Measurements from ENCODE around the gene PPT2.
"Not testable (repeated sequence)": the region's sequence is repeated elsewhere in the genome, so short reads cannot be mapped to it uniquely, and the experiment has no call there.

Gene PPT2

GRCh38 chr6:32140420-32141046 lies 13.4 kb upstream of the PPT2 start:
- H3K27ac ChIP-seq (ENCODE audit: low read length): no peak overlapping the region
- no peak for DNase-seq

GRCh38 chr6:32144238-32144637 lies 9.7 kb upstream of the PPT2 start:
- H3F3A ChIP-seq (ENCODE audit: insufficient read depth, low read length); H3K4me1 ChIP-seq (ENCODE audit: low read length); H3K4me2 ChIP-seq (ENCODE audit: low read depth, low read length); DNase-seq; H3K27ac ChIP-seq (ENCODE audit: low read length); H3K9ac ChIP-seq (ENCODE audit: low read length); H3K4me3 ChIP-seq (ENCODE audit: low read length); H2AFZ ChIP-seq (ENCODE audit: low read length); H4K20me1 ChIP-seq (ENCODE audit: insufficient read depth, low read length); H3K36me3 ChIP-seq (replicated peaks; ENCODE audit: insufficient read depth, low read length); H3K79me2 ChIP-seq (ENCODE audit: low read length); H3K9me2 ChIP-seq (replicated peaks; ENCODE audit: insufficient read depth, low read length); H3K9me3 ChIP-seq (replicated peaks; ENCODE audit: insufficient read depth, low read length): not testable (repeated sequence)
- peaks cover 53% of the 10 kb centered on the region for H3K27me3 ChIP-seq (replicated peaks; ENCODE audit: insufficient read depth, low read length)

More at GRCh38 chr6:32140420-32141046, 13.4 kb upstream of the PPT2 start:
- no peak overlapping the region for H2AFZ ChIP-seq (ENCODE audit: low read length)
- H3K79me2 ChIP-seq (ENCODE audit: low read length): no peaks in the 10 kb centered on the region
- no peaks in the 10 kb centered on the region for H3F3A ChIP-seq (ENCODE audit: insufficient read depth, low read length)
- no peak overlapping the region for H3K9ac ChIP-seq (ENCODE audit: low read length)
- no peak overlapping the region for H3K4me3 ChIP-seq (ENCODE audit: low read length)
- H3K36me3 ChIP-seq (replicated peaks; ENCODE audit: insufficient read depth, low read length): no peaks in the 10 kb centered on the region
- TF ChIP-seq EZH2 (optimal IDR thresholded peaks at IDR 0.05; ENCODE audit: low read depth, low read length) (no peak), EZH2phosphoT487 (IDR thresholded peaks at IDR 0.05; ENCODE audit: low read length) (no peak), CTCF (IDR thresholded peaks at IDR 0.05; ENCODE audit: low read length) (no peak)
- no peaks in the 10 kb centered on the region for H3K4me1 ChIP-seq (ENCODE audit: low read length)
- H3K9me3 ChIP-seq (replicated peaks; ENCODE audit: insufficient read depth, low read length): no peaks in the 10 kb centered on the region
- H4K20me1 ChIP-seq (ENCODE audit: insufficient read depth, low read length): no peaks in the 10 kb centered on the region
- no peak overlapping the region for H3K4me2 ChIP-seq (ENCODE audit: low read depth, low read length)
- H3K9me2 ChIP-seq (replicated peaks; ENCODE audit: insufficient read depth, low read length): no peaks in the 10 kb centered on the region
- H3K27me3 ChIP-seq (replicated peaks; ENCODE audit: insufficient read depth, low read length): peaks cover 24% of the 10 kb centered on the region

- no peaks in the 10 kb centered on the region for H3K9me3 ChIP-seq (replicated peaks; ENCODE audit: insufficient read depth, low read length)
- H3K36me3 ChIP-seq (replicated peaks; ENCODE audit: insufficient read depth, low read length): no peaks in the 10 kb centered on the region
- H3F3A ChIP-seq (ENCODE audit: insufficient read depth, low read length): no peaks in the 10 kb centered on the region
- H2AFZ ChIP-seq (ENCODE audit: low read length): no peak overlapping the region
- no peak overlapping the region for H3K9ac ChIP-seq (ENCODE audit: low read length)
- H3K4me2 ChIP-seq (ENCODE audit: low read depth, low read length): no peak overlapping the region
- TF ChIP-seq EZH2phosphoT487 (IDR thresholded peaks at IDR 0.05; ENCODE audit: low read length) (no peak), CTCF (IDR thresholded peaks at IDR 0.05; ENCODE audit: low read length) (no peak), EZH2 (optimal IDR thresholded peaks at IDR 0.05; ENCODE audit: low read depth, low read length) (no peak)
- H4K20me1 ChIP-seq (ENCODE audit: insufficient read depth, low read length): no peaks in the 10 kb centered on the region
- H3K27me3 ChIP-seq (replicated peaks; ENCODE audit: insufficient read depth, low read length): peaks cover 74% of the 10 kb centered on the region
- H3K4me3 ChIP-seq (ENCODE audit: low read length): no peak overlapping the region
- no peaks in the 10 kb centered on the region for H3K79me2 ChIP-seq (ENCODE audit: low read length)
- H3K9me2 ChIP-seq (replicated peaks; ENCODE audit: insufficient read depth, low read length): no peaks in the 10 kb centered on the region
- H3K27ac ChIP-seq (ENCODE audit: low read length): no peak overlapping the region
- H3K4me1 ChIP-seq (ENCODE audit: low read length): no peaks in the 10 kb centered on the region
- no peak for DNase-seq
Observed at GRCh38 chr6:32146287-32146686, 7.7 kb upstream of the PPT2 start.

- no peaks in the 10 kb centered on the region for H3K4me1 ChIP-seq (ENCODE audit: low read length)
- TF ChIP-seq EZH2 (optimal IDR thresholded peaks at IDR 0.05; ENCODE audit: low read depth, low read length): no peak
- TF ChIP-seq CTCF (IDR thresholded peaks at IDR 0.05; ENCODE audit: low read length): no peak
- TF ChIP-seq EZH2phosphoT487 (IDR thresholded peaks at IDR 0.05; ENCODE audit: low read length): no peak
- no peaks in the 10 kb centered on the region for H3K9me2 ChIP-seq (replicated peaks; ENCODE audit: insufficient read depth, low read length)
- no peaks in the 10 kb centered on the region for H3F3A ChIP-seq (ENCODE audit: insufficient read depth, low read length)
- H3K4me3 ChIP-seq (ENCODE audit: low read length): no peak overlapping the region
- H3K27ac ChIP-seq (ENCODE audit: low read length): no peak overlapping the region
- H3K79me2 ChIP-seq (ENCODE audit: low read length): no peaks in the 10 kb centered on the region
- no peak for DNase-seq
- H2AFZ ChIP-seq (ENCODE audit: low read length): no peak overlapping the region
- no peaks in the 10 kb centered on the region for H4K20me1 ChIP-seq (ENCODE audit: insufficient read depth, low read length)
- H3K9ac ChIP-seq (ENCODE audit: low read length): no peak overlapping the region
- peaks cover 76% of the 10 kb centered on the region for H3K27me3 ChIP-seq (replicated peaks; ENCODE audit: insufficient read depth, low read length)
- H3K4me2 ChIP-seq (ENCODE audit: low read depth, low read length): no peak overlapping the region
- no peaks in the 10 kb centered on the region for H3K36me3 ChIP-seq (replicated peaks; ENCODE audit: insufficient read depth, low read length)
- no peaks in the 10 kb centered on the region for H3K9me3 ChIP-seq (replicated peaks; ENCODE audit: insufficient read depth, low read length)
Observed at GRCh38 chr6:32146687-32147086, 7.3 kb upstream of the PPT2 start.
